CD4-positive, alpha-beta T cell treated with Interleukin-2 at 100 ng/mL for 4 hours (primary cell): Measurements from ENCODE around the gene SVIL.
"Not testable (repeated sequence)": the region's sequence is repeated elsewhere in the genome, so short reads cannot be mapped to it uniquely, and the experiment has no call there.

ENCODE experiments used
- DNase-seq: peaks from one replicate; pipeline ENCODE4 v3.0.0-alpha.2; 2020; ENCODE audit warnings: low spot score

Gene SVIL

GRCh38 chr10:29648983-29649268 lies 14.2 kb upstream of the SVIL start:
- DNase-seq = no peak

- peak; percentile 49 for DNase-seq
Observed at GRCh38 chr10:29648114-29648982, 13.6 kb upstream of the SVIL start.

- DNase-seq = no peak
Observed at GRCh38 chr10:29647478-29647877, 12.7 kb upstream of the SVIL start.

- no peak for DNase-seq
Observed at GRCh38 chr10:29646960-29647461, 12.2 kb upstream of the SVIL start.

- DNase-seq = peak; percentile 20
Observed at GRCh38 chr10:29646238-29646902, 11.6 kb upstream of the SVIL start.

- no peak for DNase-seq
Observed at GRCh38 chr10:29643771-29644501, 9.2 kb upstream of the SVIL start.

GRCh38 chr10:29642990-29643389 lies 8.2 kb upstream of the SVIL start:
- no peak for DNase-seq

- DNase-seq = no peak
Observed at GRCh38 chr10:29637537-29637936, 2.8 kb upstream of the SVIL start.

- DNase-seq = peak; percentile 63
Observed at GRCh38 chr10:29636178-29636577, 1.4 kb upstream of the SVIL start.

- DNase-seq = peak; percentile 35
Observed at GRCh38 chr10:29635711-29636144, 957 bp upstream of the SVIL start.

- DNase-seq = no peak
Observed at GRCh38 chr10:29634105-29634504, 666 bp downstream of the SVIL start.

- DNase-seq = no peak
Observed at GRCh38 chr10:29631049-29631339, 3.8 kb downstream of the SVIL start.

GRCh38 chr10:29630205-29631048 lies 4.3 kb downstream of the SVIL start:
- no peak for DNase-seq

GRCh38 chr10:29628912-29629526 lies 5.8 kb downstream of the SVIL start:
- no peak for DNase-seq

- no peak for DNase-seq
Observed at GRCh38 chr10:29628311-29628710, 6.5 kb downstream of the SVIL start.

- no peak for DNase-seq
Observed at GRCh38 chr10:29627201-29628132, 7.3 kb downstream of the SVIL start.

GRCh38 chr10:29624357-29624756 lies 10.4 kb downstream of the SVIL start:
- not testable (repeated sequence) for DNase-seq

GRCh38 chr10:29623797-29624196 lies 11.0 kb downstream of the SVIL start:
- no peak for DNase-seq

- DNase-seq = no peak
Observed at GRCh38 chr10:29622382-29622922, 12.3 kb downstream of the SVIL start.

- no peak for DNase-seq
Observed at GRCh38 chr10:29621161-29621560, 13.6 kb downstream of the SVIL start.
